Measurements from ENCODE around the gene DNM2. TPM values are rescaled to one million over a fixed set of nuclear protein-coding genes. Genes with fewer than 3 reads are reported as not detected.

Gene DNM2
- total and polyA plus RNA-seq, 2 of the 13 experiments (the other 11 are each of a cell fraction or from before 2014, with no cell fraction given) = 41.7 to 59.8 TPM

GRCh38 chr19:10870955-10871603 is 153.2 kb downstream of the DNM2 start, which contains the start of gene CARM1 (continued):
- TF ChIP-seq TFDP2 (CRISPR knock-in tag; IDR thresholded peaks at IDR 0.05) (peak; percentile 35; the same call in 1 of the 2 replicates), ZNF232 (CRISPR knock-in tag; IDR thresholded peaks at IDR 0.05; ENCODE audit: borderline replicate concordance) (no peak), ZBTB21 (CRISPR knock-in tag; IDR thresholded peaks at IDR 0.05) (no peak), RXRB (CRISPR knock-in tag; IDR thresholded peaks at IDR 0.05; ENCODE audit: borderline replicate concordance) (no peak), ZNF788 (CRISPR knock-in tag; IDR thresholded peaks at IDR 0.05; ENCODE audit: borderline replicate concordance) (no peak; the same call in 1 of the 2 replicates), FOXK2 (IDR thresholded peaks at IDR 0.05) (no peak), KDM2A (CRISPR knock-in tag; IDR thresholded peaks at IDR 0.05; ENCODE audit: borderline replicate concordance, low read depth) (peak; percentile 66; the same call in 1 of the 2 replicates), REL (CRISPR knock-in tag; conservative IDR thresholded peaks at IDR 0.05) (no peak), NFE2 (CRISPR knock-in tag; IDR thresholded peaks at IDR 0.05) (no peak), SPEN (CRISPR knock-in tag; IDR thresholded peaks at IDR 0.05; ENCODE audit: low read depth) (peak; percentile 55), PATZ1 (CRISPR knock-in tag; IDR thresholded peaks at IDR 0.05) (peak; percentile 63; the same call in 1 of the 2 replicates), ZNF746 (CRISPR knock-in tag; IDR thresholded peaks at IDR 0.05) (no peak)
- TF ChIP-seq, protein P1, sequence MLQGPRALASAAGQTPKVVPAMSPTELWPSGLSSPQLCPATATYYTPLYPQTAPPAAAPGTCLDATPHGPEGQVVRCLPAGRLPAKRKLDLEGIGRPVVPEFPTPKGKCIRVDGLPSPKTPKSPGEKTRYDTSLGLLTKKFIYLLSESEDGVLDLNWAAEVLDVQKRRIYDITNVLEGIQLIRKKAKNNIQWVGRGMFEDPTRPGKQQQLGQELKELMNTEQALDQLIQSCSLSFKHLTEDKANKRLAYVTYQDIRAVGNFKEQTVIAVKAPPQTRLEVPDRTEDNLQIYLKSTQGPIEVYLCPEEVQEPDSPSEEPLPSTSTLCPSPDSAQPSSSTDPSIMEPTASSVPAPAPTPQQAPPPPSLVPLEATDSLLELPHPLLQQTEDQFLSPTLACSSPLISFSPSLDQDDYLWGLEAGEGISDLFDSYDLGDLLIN (CRISPR knock-in tag; IDR thresholded peaks at IDR 0.05; ENCODE audit: borderline replicate concordance) = no peak
- TF ChIP-seq, protein P2, sequence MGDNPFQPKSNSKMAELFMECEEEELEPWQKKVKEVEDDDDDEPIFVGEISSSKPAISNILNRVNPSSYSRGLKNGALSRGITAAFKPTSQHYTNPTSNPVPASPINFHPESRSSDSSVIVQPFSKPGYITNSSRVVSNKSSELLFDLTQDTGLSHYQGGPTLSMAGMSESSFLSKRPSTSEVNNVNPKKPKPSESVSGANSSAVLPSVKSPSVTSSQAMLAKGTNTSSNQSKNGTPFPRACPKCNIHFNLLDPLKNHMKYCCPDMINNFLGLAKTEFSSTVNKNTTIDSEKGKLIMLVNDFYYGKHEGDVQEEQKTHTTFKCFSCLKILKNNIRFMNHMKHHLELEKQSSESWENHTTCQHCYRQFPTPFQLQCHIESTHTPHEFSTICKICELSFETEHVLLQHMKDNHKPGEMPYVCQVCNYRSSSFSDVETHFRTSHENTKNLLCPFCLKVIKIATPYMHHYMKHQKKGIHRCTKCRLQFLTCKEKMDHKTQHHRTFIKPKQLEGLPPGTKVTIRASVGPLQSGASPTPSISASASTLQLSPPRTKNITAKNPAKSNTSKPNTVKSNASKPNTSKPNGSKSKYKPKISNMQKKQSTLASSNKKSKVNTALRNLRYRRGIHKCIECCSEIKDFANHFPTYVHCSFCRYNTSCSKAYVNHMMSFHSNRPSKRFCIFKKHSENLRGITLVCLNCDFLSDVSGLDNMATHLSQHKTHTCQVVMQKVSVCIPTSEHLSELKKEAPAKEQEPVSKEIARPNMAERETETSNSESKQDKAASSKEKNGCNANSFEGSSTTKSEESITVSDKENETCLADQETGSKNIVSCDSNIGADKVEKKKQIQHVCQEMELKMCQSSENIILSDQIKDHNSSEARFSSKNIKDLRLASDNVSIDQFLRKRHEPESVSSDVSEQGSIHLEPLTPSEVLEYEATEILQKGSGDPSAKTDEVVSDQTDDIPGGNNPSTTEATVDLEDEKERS (CRISPR knock-in tag; IDR thresholded peaks at IDR 0.05) = no peak

Data from HepG2 (cell line).